Adrenal gland (tissue), 5 donors: ENCODE measurements around the gene TEX22.

Experiments used
- CTCF ChIP-seq, 6 experiments: fragments of 450-650 bp in 4 of 6; fragments of 200-600 bp in 2 of 6; sonication (generic) in 1 of 6; IDR thresholded peaks; 1 replicate in 5 of 6; 2 replicates in 1 of 6; pipeline versions ENCODE4 v1.5.1 to v1.8.0; 2016 to 2021; ENCODE audit warnings: antibody characterized with exemption in 6 of 6, mild to moderate bottlenecking in 2 of 6, moderate library complexity in 1 of 6
- POLR2A ChIP-seq, 2 donors: fragments of 450-650 bp; IDR thresholded peaks; one replicate each; pipeline ENCODE4 v1.6.1; 2017; ENCODE audit warnings: antibody characterized with exemption in 2 of 2, mild to moderate bottlenecking in 2 of 2, moderate library complexity in 1 of 2
- donor health status: DM: no; HTN: no; CAD: no.

GRCh38 chr14:105355850-105356604, 42.3 kb upstream of the TEX22 start:
- TF ChIP-seq CTCF (IDR thresholded peaks at IDR 0.05): no peak
- TF ChIP-seq POLR2A (IDR thresholded peaks at IDR 0.05): no peak
